Regular cardiac myocyte (primary cell): ENCODE results near the gene SNTG2. TPM values are rescaled to one million over a fixed set of nuclear protein-coding genes. Genes with fewer than 3 reads are reported as not detected.

ENCODE experiments used
- total RNA-seq: library from RNA; depleted of rRNA; stranded (reverse); fragments of >200 nt; gene quantifications from 2 replicates; pipeline ENCODE4 v1.2.3, GENCODE V29; 2014

Gene SNTG2
- total RNA-seq: 0.28 and 1.3 TPM in 2 replicates

DNA sequence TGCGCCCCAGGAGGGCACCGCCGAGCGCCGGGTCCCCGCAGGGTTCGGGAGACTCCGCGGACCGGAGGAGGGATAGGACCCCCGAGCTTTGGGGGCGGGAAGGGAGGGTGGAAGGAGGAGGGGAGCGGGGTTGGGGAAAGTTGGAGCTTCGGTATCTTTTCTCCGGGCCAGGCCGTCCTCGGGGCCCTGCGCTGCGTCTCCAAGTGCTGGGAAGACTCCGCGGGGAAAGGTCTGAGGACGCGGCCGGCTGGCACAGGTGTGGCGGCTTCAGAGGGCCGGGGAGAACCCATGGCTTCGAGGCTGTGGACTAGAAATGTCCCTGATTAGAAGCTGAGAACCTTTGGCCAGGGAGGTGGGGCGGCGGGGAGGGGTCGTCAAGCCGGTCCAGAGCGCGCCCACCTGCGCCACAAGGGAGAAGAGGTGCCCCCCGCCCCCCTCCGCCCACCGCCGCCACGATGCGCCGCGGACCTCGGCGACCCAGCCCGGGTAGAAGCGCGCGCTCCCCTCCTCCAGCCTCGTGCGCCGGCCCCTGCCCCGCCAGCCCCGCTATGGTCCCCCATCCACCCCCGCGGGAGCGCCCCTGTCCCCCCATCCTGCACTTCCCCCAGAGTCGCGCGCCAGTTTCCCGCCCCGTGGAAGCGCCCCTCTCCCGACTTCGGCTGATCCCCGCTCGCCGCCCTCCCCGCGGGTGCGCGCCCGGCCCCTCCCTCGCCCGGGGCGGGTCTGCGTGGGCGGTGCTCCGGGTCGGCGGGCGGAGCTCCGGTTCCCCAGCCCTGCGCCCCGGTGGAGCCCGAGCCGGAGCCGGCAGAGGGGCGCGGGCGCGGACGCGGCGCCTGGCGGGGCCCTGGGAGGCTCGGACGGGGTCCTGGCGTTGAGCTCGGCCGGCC is at the start of gene SNTG2:
Gene SNTG2 (plus strand): TSS at position 770 of the 887 bp plus-strand sequence. CDS start 148 bp downstream, outside the sequence.

DNA sequence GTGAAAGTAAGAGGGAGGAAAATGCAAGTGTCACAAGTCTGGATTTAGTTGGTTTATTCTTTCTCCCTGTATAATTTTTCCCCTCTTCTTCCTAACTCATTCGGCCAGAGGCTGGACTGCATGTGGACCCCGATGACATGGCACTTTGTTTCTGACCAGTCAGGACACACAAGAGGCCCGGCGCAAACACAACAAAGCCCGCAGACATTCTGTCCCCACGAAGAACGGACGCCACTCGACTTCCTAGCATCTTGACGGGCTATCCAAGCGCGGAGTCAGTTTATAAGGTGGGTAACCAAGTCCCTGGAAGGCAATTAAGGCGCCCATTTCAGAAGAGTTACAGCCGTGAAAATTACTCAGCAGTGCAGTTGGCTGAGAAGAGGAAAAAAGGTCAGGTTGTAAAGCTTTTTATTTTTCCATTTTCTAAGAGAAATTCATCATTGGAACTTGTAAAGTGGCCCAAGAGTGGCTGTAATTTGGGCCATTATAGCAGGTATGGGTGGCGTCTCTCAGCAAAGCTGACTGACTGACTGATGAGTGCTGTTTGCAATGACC is 462.6 kb downstream of the SNTG2 start, which contains the start of gene TPO:
Gene TPO (plus strand): TSS at position 308 of the 555 bp plus-strand sequence. CDS start 946 bp downstream, outside the sequence.

